ENCODE data around the gene TLCD3B.

TLCD3B gene, protein sequence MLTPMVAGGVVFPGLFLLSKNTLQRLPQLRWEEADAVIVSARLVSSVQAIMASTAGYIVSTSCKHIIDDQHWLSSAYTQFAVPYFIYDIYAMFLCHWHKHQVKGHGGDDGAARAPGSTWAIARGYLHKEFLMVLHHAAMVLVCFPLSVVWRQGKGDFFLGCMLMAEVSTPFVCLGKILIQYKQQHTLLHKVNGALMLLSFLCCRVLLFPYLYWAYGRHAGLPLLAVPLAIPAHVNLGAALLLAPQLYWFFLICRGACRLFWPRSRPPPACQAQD

DNA sequence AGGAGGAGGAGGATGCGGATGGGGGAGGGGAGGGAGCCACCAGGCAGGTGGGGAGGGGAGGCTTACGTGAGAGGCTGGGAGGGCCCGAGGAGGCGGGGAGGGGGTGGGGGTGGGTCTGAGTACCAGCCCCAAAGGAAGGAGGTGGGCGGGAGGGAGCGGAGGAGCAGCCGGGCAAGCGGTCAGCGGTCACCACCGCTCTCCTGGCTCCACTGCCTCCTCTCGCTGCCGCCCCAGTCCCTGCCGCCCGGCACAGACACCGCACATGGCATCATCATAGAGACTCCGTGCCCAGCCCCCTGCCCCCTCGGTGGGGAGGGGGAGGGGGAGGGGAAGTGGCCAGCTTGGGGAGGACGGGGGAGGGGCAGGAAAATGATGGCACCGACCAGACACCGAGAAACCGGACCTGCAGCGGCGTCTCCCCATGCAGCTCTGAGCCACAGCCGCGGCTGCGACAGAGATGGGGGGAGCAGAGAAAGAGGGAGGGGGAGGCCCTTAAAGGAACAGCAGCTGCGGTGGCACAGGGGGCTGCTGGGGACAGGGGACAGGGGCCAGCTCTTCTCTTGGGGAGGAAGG lies at the start of gene TLCD3B:
TLCD3B (minus strand) TSS at position 431 of the 573 bp plus-strand sequence. CDS start 744 bp downstream, outside the sequence.
- no peak for DNase-seq

DNA sequence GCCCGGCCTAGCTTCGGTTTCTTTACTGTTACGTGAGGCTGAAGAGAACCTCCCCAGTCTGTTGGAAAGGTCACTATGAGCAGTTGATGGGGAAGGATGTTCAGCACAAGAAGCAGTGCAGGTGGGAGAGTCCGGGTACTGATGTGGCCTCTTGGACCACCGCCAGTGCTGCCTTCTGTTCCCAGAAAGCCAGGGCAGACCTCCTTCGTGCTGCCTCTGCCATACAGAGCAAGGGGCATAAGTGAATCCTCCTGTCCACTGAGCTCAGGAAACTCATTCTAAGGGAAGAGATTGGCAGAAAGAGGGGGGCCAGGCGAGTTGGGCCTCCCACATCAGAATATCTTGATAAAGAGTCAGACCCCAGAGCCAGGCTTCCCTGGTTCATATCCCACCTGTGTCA lies 48.4 kb upstream of the TLCD3B start:
- no peak for DNase-seq

DNA sequence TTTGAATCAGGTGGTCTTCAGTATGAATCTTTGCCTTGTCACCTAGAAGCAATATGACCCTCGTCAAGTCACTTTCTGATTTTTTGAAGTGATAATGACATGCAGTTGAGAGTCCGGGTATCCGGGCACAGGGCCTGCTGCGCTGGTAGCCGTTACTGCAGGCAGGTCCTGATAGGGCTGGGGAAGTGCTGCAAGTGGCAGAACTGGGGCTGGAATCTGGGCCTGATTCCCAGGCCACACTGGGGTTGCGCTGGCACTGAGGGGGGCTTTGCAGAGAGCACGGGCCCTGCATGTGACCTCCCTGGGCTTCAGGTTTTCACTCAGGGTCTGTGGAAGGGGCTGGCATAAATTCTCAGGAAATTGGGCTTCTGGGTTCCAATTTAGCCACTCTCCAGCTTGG lies 47.7 kb upstream of the TLCD3B start:
- no peak for DNase-seq

DNA sequence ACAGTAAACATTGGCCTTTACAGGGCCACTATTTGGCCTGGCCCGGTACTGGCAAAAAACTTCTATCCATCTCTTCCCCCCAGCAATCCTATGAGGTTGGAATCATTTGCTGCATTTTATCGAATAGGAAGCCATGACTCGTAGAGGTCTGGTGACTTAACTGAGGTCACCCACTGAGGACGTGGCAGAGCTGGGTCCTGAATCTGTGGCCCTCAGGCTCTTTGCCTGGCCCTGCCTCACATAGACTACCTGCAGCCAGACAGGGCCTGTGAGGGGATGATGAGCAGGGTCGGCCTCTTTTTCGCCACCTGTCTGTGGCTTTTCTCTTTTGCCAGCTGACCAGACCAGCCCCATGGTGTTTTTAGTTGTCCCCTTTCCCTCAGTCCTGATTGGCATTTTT lies 46.6 kb upstream of the TLCD3B start:
- no peak for DNase-seq

DNA sequence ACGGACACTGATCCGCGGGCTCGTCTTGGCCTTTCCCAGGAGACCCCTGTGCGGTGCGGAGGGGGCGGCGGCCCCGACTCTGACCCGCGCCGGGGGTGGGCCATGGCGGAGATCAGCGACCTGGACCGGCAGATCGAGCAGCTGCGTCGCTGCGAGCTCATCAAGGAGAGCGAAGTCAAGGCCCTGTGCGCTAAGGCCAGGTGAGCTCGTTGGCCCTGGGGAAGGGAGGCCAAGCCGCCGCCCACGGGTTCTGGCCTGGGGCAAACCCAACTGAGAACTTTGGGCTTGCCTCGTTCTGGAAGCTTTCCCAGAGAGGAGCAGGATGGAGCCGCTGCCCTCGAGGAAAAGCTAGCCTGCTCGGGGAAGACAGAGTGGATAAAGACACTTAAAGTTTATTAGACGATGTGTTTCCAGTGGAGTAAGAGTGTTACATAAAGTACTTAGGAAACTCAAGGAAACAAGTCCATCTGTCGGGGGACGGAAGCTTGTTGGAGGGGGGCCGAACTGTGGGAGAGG lies 45.3 kb upstream of the TLCD3B start:
- DNase-seq, result no peak

DNA sequence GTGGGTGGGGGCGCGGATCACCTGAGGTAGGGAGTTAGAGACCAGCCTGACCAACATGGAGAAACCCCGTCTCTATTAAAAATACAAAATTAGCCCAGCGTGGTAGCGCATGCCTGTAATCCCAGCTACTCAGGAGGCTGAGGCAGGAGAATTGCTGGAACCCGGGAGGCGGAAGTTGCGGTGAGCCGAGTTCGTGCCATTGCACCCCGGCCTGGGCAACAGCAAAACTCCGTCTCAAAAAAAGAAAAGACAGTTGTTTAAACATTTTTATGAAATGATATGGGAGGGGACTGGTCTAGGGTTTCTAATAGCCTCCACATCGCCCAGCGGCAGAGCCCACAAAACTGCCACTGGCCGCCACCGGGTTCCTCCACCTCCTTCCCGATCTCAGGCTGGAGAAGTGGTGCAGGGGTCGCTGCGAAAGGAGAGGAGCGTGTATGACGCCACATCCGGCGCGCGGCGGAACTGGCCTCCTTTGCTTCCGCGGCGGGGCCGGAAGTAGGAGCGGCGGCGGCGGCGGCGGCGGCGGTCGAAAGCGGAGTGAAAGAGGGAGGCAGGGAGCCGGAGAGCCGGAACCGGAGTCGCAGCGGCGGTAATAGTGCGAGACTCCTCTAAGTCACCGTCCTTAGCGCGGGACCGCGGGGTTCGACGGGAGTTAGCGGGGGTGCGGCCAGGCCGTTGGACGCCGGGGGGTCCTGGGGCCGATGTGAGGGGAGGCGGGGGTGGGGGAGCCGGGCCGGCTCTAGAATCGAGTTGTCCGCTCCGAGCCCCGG lies 44.6 kb upstream of the TLCD3B start, which contains the start of gene PPP4C:
PPP4C (plus strand) TSS at position 492 of the 773 bp plus-strand sequence. CDS start 384 bp downstream, outside the sequence.
- DNase-seq, result peak; percentile 85

DNA sequence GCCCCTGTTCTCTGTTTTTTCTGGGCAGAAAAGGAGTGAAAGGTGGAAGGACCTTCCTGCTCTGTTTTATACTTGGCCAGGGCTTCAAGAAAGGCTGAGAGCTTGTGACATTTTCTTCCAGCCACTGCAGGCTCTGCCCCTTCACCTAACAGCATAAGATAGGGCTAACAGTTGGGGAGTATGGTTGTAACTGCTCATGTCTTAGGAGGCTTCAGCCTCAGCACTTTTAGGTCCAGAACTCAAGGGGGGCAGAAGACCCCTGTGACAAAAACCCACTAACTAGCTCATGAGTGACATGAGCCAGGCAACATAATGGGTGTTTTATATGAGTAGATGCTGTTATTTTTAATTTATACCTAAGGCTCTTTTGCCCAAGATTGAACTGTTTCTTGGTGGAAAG lies 39.4 kb upstream of the TLCD3B start:
- no peak for DNase-seq

DNA sequence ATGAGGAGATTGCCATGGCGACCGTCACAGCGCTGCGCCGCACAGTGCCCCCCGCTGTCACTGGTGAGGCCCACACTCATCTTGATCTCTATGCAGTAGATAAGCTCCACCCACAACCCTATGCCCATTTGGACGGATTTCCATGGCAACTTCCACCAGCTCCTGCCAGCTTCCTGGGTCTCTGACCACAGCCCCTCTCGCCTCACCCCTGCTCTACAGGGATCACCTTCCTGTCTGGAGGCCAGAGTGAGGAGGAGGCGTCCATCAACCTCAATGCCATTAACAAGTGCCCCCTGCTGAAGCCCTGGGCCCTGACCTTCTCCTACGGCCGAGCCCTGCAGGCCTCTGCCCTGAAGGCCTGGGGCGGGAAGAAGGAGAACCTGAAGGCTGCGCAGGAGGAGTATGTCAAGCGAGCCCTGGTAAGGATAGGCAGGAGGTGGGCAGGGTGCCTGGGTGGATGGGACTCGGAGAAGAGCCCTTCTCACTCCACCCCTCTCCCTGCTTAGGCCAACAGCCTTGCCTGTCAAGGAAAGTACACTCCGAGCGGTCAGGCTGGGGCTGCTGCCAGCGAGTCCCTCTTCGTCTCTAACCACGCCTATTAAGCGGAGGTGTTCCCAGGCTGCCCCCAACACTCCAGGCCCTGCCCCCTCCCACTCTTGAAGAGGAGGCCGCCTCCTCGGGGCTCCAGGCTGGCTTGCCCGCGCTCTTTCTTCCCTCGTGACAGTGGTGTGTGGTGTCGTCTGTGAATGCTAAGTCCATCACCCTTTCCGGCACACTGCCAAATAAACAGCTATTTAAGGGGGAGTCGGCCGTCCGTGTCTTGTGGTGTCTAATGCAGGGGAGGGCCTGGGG lies 38.8 kb upstream of the TLCD3B start:
- no peak for DNase-seq

DNA sequence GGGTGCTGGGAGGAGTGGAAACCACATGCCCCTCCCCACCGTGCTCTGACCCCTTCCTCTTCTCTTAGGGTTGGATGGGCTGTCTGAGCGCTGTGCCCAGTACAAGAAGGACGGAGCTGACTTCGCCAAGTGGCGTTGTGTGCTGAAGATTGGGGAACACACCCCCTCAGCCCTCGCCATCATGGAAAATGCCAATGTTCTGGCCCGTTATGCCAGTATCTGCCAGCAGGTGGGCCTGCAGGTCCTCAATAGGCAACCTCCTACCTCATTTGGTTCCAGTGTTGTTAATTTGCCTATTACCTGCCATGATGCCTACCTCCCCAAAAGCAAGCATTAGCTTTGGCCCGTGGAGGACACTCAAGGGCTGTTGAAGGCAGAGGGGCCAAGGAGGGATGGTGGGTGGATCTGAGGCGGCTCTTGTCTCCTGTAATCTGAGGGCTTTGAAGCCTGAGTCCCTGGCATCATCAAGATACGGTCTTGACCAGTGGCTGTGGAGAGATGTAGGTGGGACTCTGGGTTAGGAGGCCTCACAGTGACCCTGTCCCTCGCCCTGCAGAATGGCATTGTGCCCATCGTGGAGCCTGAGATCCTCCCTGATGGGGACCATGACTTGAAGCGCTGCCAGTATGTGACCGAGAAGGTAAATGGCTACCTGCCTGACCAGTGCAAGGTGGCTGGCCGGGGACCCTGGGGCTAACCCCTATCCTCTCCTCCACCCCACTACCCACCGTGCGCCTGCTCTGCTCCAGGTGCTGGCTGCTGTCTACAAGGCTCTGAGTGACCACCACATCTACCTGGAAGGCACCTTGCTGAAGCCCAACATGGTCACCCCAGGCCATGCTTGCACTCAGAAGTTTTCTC lies 37.9 kb upstream of the TLCD3B start:
- DNase-seq, result no peak

DNA sequence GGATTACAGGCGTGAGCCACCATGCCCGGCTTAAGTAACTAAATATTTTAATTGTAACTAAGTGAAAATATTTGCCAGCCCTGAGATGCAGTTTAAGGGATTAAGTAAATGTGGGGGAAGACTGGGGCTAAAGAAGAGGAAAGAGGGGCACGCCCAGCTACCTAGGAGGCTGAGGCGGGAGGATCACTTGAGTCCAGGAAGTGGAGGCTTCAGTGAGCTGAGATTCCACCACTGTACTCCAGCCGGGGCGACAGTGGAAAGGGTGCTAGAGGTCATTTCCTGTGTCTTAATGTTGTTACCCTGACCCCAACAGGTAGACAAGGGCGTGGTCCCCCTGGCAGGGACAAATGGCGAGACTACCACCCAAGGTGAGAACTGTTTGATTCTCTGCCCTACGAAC lies 37.3 kb upstream of the TLCD3B start:
- DNase-seq, result no peak

DNA sequence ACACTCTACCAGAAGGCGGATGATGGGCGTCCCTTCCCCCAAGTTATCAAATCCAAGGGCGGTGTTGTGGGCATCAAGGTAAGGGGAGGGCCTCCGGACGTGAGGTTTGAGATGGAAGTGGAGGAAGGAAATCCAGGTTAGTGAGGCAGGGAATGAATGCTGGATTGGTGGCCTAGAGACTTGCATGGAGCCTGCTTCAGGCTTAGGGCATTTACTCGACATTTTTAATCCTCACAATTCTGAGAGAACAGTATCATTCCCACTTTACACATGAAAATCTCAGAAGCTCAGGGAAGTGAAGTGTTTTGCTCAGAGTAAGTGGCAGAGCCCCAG lies 36.5 kb upstream of the TLCD3B start:
- DNase-seq, result no peak

DNA sequence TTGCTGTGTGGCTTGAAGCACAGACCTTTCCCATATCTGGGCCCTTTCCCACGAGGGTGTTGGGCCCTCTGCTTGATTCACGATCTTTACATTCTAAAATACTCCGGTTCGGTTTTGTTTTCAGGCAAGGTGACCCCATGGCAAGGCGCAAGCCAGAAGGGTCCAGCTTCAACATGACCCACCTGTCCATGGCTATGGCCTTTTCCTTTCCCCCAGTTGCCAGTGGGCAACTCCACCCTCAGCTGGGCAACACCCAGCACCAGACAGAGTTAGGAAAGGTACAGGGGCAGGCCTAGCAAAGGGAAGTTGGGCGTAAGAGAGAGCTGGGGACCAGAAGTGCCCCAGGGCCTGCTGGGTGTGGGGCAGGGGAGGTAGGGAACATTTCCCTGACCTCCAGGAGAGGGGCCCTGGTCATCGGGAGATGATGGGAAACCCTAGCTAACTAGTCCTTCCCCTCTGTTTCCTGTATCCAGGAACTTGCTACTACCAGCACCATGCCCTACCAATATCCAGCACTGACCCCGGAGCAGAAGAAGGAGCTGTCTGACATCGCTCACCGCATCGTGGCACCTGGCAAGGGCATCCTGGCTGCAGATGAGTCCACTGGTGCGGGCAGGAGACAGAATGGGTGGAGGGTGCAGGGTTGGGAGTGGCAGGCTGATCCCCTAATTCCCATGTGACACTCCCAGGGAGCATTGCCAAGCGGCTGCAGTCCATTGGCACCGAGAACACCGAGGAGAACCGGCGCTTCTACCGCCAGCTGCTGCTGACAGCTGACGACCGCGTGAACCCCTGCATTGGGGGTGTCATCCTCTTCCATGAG lies 35.9 kb upstream of the TLCD3B start:
- no peak for DNase-seq

DNA sequence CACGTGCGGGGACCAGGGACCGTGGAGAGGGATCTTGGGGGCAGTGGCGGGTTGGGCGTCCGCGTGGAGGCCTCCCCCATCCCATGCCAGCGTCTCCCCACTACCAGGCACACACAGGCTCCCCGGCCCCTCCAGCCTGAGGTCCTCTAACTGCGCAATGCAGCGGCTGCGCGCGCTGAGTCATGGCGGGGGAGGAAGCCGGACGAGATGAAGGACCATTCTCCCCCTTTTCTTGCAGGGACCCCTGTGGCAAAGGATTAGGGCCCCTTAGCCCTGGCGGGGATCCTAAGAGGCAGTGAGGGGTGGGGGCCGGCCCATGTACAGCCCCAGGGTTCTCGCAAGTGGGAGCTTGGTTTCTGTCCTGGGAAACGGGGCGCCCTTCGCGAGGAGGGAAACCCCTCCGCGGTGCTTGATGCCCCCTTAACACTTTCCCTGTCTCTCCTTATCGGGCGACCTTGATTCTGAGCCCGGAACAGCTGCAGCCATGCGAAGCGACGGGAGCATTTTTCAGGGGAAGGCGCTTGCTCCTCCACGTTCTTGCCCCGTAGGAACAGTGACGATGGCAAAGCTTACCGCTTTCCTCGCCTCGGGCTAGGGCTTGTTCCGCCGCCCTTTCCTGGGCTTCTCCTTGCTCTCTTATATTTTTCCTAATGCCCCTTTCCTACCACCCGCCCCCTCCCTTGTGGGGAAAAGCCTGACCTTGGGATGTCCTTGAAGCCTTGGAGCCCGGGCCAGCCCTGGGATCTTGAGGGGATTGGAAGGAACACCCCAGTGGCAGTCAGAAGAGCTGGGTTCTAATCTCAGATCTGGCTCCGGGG lies 35.1 kb upstream of the TLCD3B start:
- DNase-seq, result no peak

DNA sequence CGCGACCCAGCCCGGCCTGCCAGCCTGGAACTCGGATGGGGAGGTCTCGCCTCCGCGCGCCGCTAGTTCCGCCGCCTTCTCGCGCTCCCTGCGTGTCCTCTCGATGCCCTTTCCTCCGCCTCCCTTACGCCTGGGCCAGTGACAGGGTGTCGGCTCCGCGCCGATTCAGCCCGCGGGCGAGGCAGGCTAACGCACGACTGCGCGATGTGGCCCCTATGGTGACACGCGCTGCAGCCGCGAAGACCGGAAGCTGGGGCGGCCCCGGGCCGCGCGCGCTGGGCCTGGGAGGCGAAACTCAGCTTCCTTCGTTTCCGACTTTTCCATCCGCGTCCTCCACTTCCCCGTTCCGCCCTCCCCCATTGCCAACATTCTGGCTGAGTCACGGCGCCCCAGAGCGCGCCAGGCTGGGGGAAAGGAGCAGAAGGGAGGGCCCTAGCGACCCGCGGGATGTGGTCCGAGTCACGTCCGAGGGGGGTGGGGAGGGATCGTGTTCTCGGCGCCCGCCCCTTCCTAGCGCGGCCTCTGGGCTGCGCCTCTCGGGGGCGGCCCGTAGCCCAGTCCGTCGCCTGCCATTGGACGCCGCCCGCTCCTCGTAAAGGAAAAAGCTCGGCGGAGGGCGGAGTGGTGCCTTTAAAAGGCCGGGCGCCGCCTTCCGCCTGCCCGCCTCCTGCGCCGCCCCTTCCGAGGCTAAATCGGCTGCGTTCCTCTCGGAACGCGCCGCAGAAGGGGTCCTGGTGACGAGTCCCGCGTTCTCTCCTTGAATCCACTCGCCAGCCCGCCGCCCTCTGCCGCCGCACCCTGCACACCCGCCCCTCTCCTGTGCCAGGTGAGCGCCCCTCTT lies 34.3 kb upstream of the TLCD3B start, which contains the start of gene ALDOA:
ALDOA (plus strand) TSS at position 659 of the 841 bp plus-strand sequence. CDS start 1,138 bp downstream, outside the sequence.
- peak; percentile 94 for DNase-seq

DNA sequence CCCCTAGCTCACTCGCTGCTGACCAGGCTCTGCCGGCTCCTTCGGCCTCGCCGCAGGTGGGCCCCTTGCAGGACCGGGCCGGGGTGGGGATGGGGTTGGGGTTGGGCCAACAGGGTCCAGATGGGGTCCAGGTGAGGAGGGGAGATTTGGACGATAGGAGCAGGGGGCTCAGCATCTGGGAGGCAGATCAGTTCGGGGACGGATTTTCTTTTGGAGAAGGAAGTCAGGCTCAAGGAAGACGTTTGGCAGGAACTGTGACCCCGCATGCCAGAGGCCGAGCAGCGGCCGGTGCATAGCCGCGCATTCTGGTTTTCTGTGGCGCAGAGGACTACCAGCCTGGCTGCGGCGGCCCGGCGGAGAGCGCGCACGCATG lies 33.6 kb upstream of the TLCD3B start:
- DNase-seq, result no peak

DNA sequence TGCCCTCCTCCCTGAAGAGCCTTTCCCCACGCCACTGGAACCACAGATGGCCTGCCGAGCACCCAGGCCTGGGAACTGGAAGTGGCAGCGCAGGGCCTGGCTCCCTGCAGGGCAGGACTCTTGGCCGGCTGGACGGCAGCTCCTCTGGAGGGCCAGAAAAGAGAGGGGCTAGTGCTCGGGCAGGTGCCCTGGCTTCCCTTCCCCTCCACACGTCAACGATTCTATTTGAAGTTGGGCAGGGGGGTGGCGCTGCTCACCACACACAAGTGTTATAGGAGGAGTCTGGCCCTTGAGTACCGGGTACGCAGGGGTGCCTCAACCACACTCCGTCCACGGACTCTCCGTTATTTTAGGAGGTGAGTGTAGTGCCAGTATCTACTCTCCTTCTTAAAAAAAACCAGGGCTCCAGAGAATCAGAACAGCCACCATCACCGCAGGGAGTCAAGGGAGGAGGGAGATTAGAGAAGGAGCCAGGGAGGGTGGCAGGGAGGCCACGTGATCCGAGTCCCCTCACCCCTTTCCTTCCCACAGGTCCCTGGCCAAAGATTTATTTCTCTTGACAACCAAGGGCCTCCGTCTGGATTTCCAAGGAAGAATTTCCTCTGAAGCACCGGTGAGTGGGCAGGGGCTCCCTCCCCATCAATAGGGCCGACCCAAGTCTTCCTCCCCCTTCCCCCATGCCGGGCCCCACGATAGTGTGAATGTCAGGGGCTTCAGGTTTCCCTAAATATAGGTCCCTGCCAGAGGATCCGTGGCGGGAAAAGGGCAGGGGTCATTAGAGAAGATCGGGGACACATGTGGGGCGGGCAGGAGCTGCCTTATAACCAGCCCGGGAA lies 33.0 kb upstream of the TLCD3B start:
- peak; percentile 96 for DNase-seq

DNA sequence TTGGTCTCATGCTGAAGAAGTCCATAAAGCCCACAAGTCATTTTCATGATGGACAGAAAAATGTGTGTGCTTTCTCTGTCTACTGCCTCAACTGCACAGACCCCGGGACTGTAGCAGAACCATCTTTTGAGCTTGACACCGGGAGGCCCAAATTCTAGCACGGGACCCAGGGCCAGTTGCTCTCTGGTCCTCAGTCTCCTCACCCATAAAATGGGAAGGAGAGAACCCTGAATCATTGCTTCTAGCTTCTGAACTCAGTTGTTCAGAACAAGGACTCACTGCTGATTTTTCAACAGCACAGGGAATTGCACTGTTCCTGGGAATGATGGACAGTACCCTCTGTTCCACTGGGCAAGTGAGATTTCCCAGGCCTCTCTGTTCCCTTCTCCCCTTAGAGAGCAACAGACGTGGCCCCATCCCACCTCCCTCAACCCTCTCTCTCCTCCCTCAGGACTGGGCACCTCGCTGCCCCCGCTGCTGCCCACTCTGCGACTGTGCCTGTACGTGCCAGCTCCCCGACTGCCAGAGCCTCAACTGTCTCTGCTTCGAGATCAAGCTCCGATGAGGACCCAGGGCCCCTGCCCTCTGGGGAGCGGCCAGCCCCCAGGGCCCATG lies 32.3 kb upstream of the TLCD3B start:
- no peak for DNase-seq
